ENCODE data around the gene CCDC159. TPM values are rescaled to one million over a fixed set of nuclear protein-coding genes. Genes with fewer than 3 reads are reported as not detected.

The CCDC159 gene
- total RNA-seq, 1 donor from 2014 or later, result 7.8 TPM

DNA sequence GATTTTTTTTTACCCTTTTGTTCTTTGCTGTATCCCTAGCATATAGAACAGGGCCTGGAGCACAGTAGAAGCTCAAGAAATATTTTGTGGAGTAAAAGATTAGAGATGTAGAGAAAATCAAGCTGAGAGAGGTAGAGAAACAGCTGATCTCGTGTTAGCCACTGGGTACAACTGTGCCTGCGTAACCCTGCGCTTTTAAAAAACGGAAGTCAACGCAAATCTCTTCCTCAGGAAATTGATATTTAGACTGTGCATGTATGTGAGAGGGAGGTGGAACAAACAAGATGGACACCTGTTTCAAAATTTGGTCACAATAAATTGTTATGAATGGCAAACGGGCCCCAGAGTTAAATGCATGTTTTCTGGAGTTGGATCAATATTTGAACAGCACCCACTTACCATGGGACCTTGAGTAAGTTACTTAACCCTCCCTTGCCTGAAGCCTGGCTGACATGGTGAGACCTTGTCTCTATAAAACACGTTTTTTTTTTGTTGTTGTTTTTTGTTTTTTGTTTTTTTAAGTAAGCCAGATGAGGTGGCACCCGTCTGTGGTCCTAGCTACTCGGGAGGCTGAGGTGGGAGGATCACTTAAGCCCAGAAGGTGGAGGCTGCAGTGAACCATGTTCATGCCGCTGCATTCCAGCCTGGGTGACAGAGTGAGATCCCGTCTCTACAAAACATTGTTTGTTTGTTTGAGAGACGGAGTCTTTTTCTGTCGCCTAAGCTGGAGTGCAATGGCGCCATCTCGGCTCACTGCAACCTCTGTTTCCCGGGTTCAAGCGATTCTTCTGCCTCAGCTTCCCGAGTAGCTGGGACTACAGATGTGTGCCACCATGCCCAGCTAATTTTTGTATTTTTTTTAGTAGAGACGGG is 41.1 kb downstream of the CCDC159 start:
- Histone ChIP-seq H3K4me3 (ENCODE audit: low read length in 3 of 3) (no peak overlapping the region), H3K9me3 (ENCODE audit: control insufficient read depth in 3 of 3, low read length in 3 of 3) (peaks cover 0 to 2% (median 0%) of the 10 kb centered on the region in 3 donors), H3K4me1 (ENCODE audit: control insufficient read depth in 3 of 3, insufficient read depth in 3 of 3, low read length in 3 of 3) (peaks cover 0 to 4% (median 2%) of the 10 kb centered on the region in 3 donors), H3K9ac (ENCODE audit: low read depth in 1 of 3, low read length in 3 of 3) (no peak overlapping the region), H3K27me3 (ENCODE audit: control insufficient read depth in 3 of 3, insufficient read depth in 3 of 3, low read length in 3 of 3) (peaks cover 10 to 20% (median 15%) of the 10 kb centered on the region in 3 donors), H3K36me3 (ENCODE audit: control insufficient read depth in 3 of 3, insufficient read depth in 3 of 3, low read length in 3 of 3) (no peaks in the 10 kb centered on the region), H3K27ac (ENCODE audit: low read depth, low read length) (no peak overlapping the region)

DNA sequence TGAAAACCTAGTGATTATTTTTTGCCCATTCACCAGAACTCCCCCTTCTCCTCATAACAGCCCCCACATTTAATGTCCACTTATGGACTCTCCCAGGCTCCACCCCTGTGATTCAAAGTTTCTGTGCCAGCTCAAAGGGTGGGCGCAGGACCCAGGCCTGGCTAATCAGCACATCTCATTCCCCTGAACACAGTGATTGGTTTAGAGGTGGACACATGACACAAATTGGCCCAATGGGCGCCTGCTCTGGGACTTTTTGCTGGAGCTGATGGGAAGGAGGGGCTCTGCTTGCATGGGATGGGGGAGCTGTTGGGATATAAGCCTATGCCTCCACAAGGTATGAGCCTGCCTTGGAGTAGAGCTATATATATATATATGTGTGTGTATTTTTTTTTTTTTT is 44.0 kb downstream of the CCDC159 start:
- Histone ChIP-seq H3K27ac (ENCODE audit: low read depth, low read length) (no peak overlapping the region), H3K36me3 (ENCODE audit: control insufficient read depth in 3 of 3, insufficient read depth in 3 of 3, low read length in 3 of 3) (no peaks in the 10 kb centered on the region), H3K9ac (ENCODE audit: low read depth in 1 of 3, low read length in 3 of 3) (no peak overlapping the region), H3K4me1 (ENCODE audit: control insufficient read depth in 3 of 3, insufficient read depth in 3 of 3, low read length in 3 of 3) (no peaks in the 10 kb centered on the region), H3K9me3 (ENCODE audit: control insufficient read depth in 3 of 3, low read length in 3 of 3) (peaks cover 0 to 2% (median 0%) of the 10 kb centered on the region in 3 donors), H3K4me3 (ENCODE audit: low read length in 3 of 3) (no peak overlapping the region), H3K27me3 (ENCODE audit: control insufficient read depth in 3 of 3, insufficient read depth in 3 of 3, low read length in 3 of 3) (peaks cover 3 to 8% (median 8%) of the 10 kb centered on the region in 3 donors)

DNA sequence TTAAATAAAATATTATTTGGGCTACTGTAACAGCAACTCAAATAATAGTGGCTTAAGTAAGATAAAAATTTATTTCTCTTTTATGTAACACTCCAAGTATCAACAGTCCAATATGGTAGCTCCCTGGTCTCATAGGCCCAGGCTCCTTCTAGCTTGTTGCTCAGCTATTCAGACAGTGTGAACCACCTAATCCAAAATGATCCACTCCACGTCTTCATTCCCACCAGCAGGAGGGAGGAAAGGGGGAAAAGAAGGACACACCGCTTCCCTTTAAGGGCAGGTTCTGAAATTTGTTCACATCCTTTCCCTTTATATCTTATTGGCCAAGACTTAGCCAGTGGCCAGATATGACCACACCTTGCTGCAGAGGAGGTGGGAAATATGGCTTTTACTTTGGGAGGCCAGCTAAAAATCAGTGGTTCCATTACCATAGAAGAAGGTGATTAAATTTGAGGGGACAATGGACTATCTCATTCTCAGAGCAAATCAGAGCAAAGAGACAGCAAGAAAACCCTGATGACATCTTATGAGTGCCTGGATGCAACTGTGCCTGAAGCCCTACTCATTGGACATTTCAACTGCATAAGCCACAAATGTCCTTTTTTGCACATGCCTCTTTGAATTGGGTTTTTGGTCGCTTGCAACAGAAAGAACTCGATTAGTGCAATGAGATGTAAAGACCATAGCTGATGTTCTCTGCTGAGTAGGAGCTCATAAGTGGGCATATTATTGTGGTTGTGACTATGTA is 44.8 kb downstream of the CCDC159 start:
- H3K36me3 ChIP-seq (ENCODE audit: control insufficient read depth in 3 of 3, insufficient read depth in 3 of 3, low read length in 3 of 3), result no peaks in the 10 kb centered on the region
- H3K4me3 ChIP-seq (ENCODE audit: low read length in 3 of 3), result no peak overlapping the region
- peaks cover 3 to 8% (median 8%) of the 10 kb centered on the region in 3 donors for H3K27me3 ChIP-seq (ENCODE audit: control insufficient read depth in 3 of 3, insufficient read depth in 3 of 3, low read length in 3 of 3)
- H3K27ac ChIP-seq (ENCODE audit: low read depth, low read length), result no peak overlapping the region
- H3K9ac ChIP-seq (ENCODE audit: low read depth in 1 of 3, low read length in 3 of 3), result no peak overlapping the region
- H3K9me3 ChIP-seq (ENCODE audit: control insufficient read depth in 3 of 3, low read length in 3 of 3), result peaks cover 0 to 2% (median 0%) of the 10 kb centered on the region in 3 donors
- H3K4me1 ChIP-seq (ENCODE audit: control insufficient read depth in 3 of 3, insufficient read depth in 3 of 3, low read length in 3 of 3), result no peaks in the 10 kb centered on the region

DNA sequence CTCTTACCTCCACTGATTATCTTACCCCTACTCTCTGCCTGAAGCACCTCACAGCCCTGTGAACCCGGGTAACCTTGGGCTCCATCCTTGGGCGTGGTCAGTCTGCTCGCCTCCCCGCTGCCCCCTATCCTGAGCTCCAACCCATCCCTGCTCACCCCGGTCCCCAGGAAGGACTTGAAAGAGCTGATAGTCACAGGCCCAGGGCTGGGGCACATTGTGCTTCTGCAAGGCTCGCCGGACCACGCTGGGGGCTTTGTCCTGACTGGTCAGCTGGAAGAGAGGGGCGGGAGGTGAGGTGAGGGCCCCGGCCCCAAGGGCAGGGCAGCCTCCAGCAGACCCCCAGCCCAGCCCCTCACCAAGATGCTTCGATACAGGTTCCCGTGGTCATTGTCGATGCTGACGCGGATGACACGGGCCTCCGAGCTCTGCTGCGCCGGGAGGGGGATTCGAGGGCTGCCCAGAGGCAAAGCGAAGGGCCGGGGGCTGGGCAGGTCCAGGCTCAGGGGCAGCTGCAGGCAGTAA is 50.8 kb downstream of the CCDC159 start:
- no peak overlapping the region for H3K27ac ChIP-seq (ENCODE audit: low read depth, low read length)

DNA sequence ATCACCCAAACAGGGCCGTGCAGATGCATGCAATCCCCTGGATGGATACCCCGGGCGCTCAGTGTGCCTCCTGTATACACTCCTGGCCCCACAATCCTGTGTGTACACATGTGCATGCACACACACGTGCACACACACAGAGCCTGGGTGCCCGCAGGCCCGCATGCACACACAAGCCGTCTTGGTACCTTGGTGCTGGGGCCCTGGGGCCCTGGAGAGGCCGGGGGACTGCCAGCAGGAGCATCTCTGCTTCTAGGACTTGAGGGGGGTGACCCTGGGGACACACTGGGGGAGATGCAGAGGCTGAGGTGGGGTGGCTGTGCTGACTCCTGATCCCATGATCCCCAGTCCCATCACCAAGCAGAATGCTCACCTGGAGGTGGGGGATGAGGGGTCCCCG is 53.3 kb downstream of the CCDC159 start:
- Histone ChIP-seq H3K36me3 (ENCODE audit: control insufficient read depth in 3 of 3, insufficient read depth in 3 of 3, low read length in 3 of 3) (no peaks in the 10 kb centered on the region), H3K27ac (ENCODE audit: low read depth, low read length) (no peak overlapping the region), H3K4me1 (ENCODE audit: control insufficient read depth in 3 of 3, insufficient read depth in 3 of 3, low read length in 3 of 3) (no peaks in the 10 kb centered on the region), H3K9me3 (ENCODE audit: control insufficient read depth in 3 of 3, low read length in 3 of 3) (no peaks in the 10 kb centered on the region), H3K4me3 (ENCODE audit: low read length in 3 of 3) (no peak overlapping the region), H3K27me3 (ENCODE audit: control insufficient read depth in 3 of 3, insufficient read depth in 3 of 3, low read length in 3 of 3) (peaks cover 0 to 3% (median 2%) of the 10 kb centered on the region in 3 donors), H3K9ac (ENCODE audit: low read depth in 1 of 3, low read length in 3 of 3) (no peak overlapping the region)

More for the DNA sequence above, 50.8 kb downstream of the CCDC159 start:
- no peaks in the 10 kb centered on the region for H3K4me1 ChIP-seq (ENCODE audit: control insufficient read depth in 3 of 3, insufficient read depth in 3 of 3, low read length in 3 of 3)
- H3K9me3 ChIP-seq (ENCODE audit: control insufficient read depth in 3 of 3, low read length in 3 of 3), result no peaks in the 10 kb centered on the region
- H3K4me3 ChIP-seq (ENCODE audit: low read length in 3 of 3), result no peak overlapping the region
- peaks cover 3 to 8% (median 8%) of the 10 kb centered on the region in 3 donors for H3K27me3 ChIP-seq (ENCODE audit: control insufficient read depth in 3 of 3, insufficient read depth in 3 of 3, low read length in 3 of 3)
- no peaks in the 10 kb centered on the region for H3K36me3 ChIP-seq (ENCODE audit: control insufficient read depth in 3 of 3, insufficient read depth in 3 of 3, low read length in 3 of 3)
- no peak overlapping the region for H3K9ac ChIP-seq (ENCODE audit: low read depth in 1 of 3, low read length in 3 of 3)

DNA sequence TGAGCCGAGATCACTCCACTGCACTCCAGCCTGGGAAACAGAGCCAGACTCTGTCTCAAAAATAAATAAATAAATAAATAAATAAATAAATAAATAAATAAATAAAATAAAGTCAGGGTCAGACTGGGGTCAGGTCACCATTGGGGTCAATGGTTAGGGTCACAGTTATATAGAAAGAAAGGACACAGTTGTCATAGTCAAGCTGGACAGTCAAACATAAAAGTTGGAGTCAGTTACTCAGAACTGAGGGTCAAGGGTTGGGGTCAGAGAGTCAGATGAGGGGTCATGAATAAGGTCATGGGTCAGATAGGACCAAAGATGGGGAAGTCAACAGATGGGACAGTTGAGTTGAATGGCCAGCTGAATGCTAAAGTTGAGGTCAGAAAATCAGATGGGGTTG is 54.5 kb downstream of the CCDC159 start:
- Histone ChIP-seq H3K4me3 (ENCODE audit: low read length in 3 of 3) (no peak overlapping the region), H3K9me3 (ENCODE audit: control insufficient read depth in 3 of 3, low read length in 3 of 3) (no peaks in the 10 kb centered on the region), H3K27ac (ENCODE audit: low read depth, low read length) (no peak overlapping the region), H3K4me1 (ENCODE audit: control insufficient read depth in 3 of 3, insufficient read depth in 3 of 3, low read length in 3 of 3) (no peaks in the 10 kb centered on the region), H3K36me3 (ENCODE audit: control insufficient read depth in 3 of 3, insufficient read depth in 3 of 3, low read length in 3 of 3) (no peaks in the 10 kb centered on the region), H3K27me3 (ENCODE audit: control insufficient read depth in 3 of 3, insufficient read depth in 3 of 3, low read length in 3 of 3) (no peaks in the 10 kb centered on the region), H3K9ac (ENCODE audit: low read depth in 1 of 3, low read length in 3 of 3) (no peak overlapping the region)

DNA sequence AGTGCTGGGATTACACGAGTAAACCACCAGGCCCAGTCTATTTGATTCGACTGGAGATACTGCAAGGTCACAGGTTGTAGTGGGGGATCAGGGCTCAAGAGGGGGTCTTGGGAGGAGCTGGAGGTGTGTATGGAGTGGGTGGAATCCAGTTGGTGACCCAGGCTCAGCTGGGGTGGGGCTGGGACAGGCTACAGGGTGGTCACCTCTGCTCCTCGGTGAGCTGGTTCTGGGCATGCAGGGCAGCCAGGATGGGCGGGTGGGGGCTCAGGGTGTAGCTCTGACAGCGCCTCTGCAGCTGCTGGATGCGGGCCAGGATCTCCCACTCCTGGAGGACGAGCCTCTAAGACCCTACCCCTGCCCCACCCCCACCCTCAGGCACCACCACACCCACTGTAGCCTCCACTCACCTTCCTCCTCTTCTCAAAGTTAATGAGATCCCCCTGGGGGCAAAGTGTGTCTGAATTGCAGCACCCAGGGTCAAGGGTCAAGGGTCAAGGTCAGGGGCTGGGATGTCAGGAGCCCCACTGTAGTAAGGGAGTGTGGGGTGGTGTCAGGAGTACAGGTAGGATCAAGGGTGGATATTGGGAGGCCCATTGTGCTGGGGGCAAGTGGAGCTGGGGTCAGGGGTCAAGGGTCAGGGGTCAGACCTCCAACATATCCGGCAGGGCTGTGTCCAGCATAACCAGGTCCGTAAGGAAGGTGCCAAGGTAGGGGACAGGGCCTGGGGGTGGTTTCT is 55.7 kb downstream of the CCDC159 start:
- no peaks in the 10 kb centered on the region for H3K9me3 ChIP-seq (ENCODE audit: control insufficient read depth in 3 of 3, low read length in 3 of 3)
- H3K4me3 ChIP-seq (ENCODE audit: low read length in 3 of 3), result no peak overlapping the region
- H3K9ac ChIP-seq (ENCODE audit: low read depth in 1 of 3, low read length in 3 of 3), result no peak overlapping the region
- no peaks in the 10 kb centered on the region for H3K36me3 ChIP-seq (ENCODE audit: control insufficient read depth in 3 of 3, insufficient read depth in 3 of 3, low read length in 3 of 3)
- H3K27ac ChIP-seq (ENCODE audit: low read depth, low read length), result no peak overlapping the region
- no peaks in the 10 kb centered on the region for H3K4me1 ChIP-seq (ENCODE audit: control insufficient read depth in 3 of 3, insufficient read depth in 3 of 3, low read length in 3 of 3)
- H3K27me3 ChIP-seq (ENCODE audit: control insufficient read depth in 3 of 3, insufficient read depth in 3 of 3, low read length in 3 of 3), result peaks cover 3 to 7% (median 5%) of the 10 kb centered on the region in 3 donors

Other genes with a start within 250 kb of the CCDC159 start
- gene SPC24, start 190.7 kb upstream of the CCDC159 start, total RNA-seq, result 12.0 TPM
- gene KANK2, start 149.0 kb upstream of the CCDC159 start, total RNA-seq, result 53.2 TPM
- gene ANGPTL8, start 106.9 kb upstream of the CCDC159 start, total RNA-seq, result 3.1 TPM
- gene DOCK6, start 84.0 kb upstream of the CCDC159 start, total RNA-seq, result 16.2 TPM
- gene TSPAN16, start 50.4 kb upstream of the CCDC159 start, total RNA-seq, result not detected
- gene RAB3D, start 6.9 kb upstream of the CCDC159 start, total RNA-seq, result 9.9 TPM
- 52.7 TPM for gene TMEM205, start 251 bp upstream of the CCDC159 start, total RNA-seq
- gene PLPPR2, start 8.9 kb downstream of the CCDC159 start, total RNA-seq, result 4.7 TPM
- 0.52 TPM for gene SWSAP1, start 28.1 kb downstream of the CCDC159 start, total RNA-seq
- 2.1 TPM for gene EPOR, start 37.8 kb downstream of the CCDC159 start, total RNA-seq
- gene RGL3, start 72.8 kb downstream of the CCDC159 start, total RNA-seq, result not detected
- not detected for gene ODAD3, start 88.6 kb downstream of the CCDC159 start, total RNA-seq
- 67.8 TPM for gene PRKCSH, start 89.1 kb downstream of the CCDC159 start, total RNA-seq
- gene ELAVL3, start 134.5 kb downstream of the CCDC159 start, total RNA-seq, result not detected
- gene ZNF653, start 159.3 kb downstream of the CCDC159 start, total RNA-seq, result 5.7 TPM
- gene ECSIT, start 182.6 kb downstream of the CCDC159 start, total RNA-seq, result 43.8 TPM
- gene CNN1, start 192.3 kb downstream of the CCDC159 start, total RNA-seq, result 28.7 TPM
- 16.2 TPM for gene ELOF1, start 212.7 kb downstream of the CCDC159 start, total RNA-seq
- 3.7 TPM for gene ACP5, start 231.1 kb downstream of the CCDC159 start, total RNA-seq